Stimulated activated naive CD8-positive, alpha-beta T cell treated with anti-CD3 and anti-CD28 coated beads, Interleukin-15, amount 100 ng/mL, for 72 hours (primary cell): ENCODE measurements around the gene BAIAP2L2.
"Not testable (repeated sequence)": the region's sequence is repeated elsewhere in the genome, so short reads cannot be mapped to it uniquely, and the experiment has no call there.

Experiments
- ATAC-seq: fragments of 150-1000 bp; cut with Tn5 transposase; 2 replicates; pipeline ENCODE4 v1.10.0; 2021; ENCODE audit warnings: mild to moderate bottlenecking, moderate library complexity
- DNase-seq, 2 donors: peaks; one replicate each; pipeline ENCODE4 v3.0.0; 2021 to 2022
- H3K27ac Mint-ChIP-seq, 2 donors: one replicate each; pipeline ENCODE4 v1.8.0; 2022; ENCODE audit warnings: mild to moderate bottlenecking in 2 of 2, mixed read lengths in 2 of 2, moderate library complexity in 2 of 2
- H3K27me3 Mint-ChIP-seq: one replicate; pipeline ENCODE4 v1.8.0; 2022; ENCODE audit warnings: mixed read lengths
- H3K4me1 Mint-ChIP-seq: one replicate; pipeline ENCODE4 v1.8.0; 2022; ENCODE audit warnings: mild to moderate bottlenecking, mixed read lengths
- H3K4me3 Mint-ChIP-seq, 2 donors: one replicate each; pipeline ENCODE4 v1.8.0; 2022; ENCODE audit warnings: mild to moderate bottlenecking in 2 of 2, mixed read lengths in 2 of 2, moderate library complexity in 1 of 2
- H3K9me3 Mint-ChIP-seq, 2 donors: one replicate each; pipeline ENCODE4 v1.8.0; 2022; ENCODE audit warnings: mixed read lengths in 2 of 2

BAIAP2L2 gene

GRCh38 chr22:38110008-38110862 lies at the start of gene BAIAP2L2:
TSS of gene BAIAP2L2 (minus strand) at chr22:38110684. CDS start at chr22:38110525, 159 bp downstream.
- DNase-seq (no peak), ATAC-seq (no peak)
- Mint-ChIP-seq H3K4me1 (peaks cover 10% of the 10 kb centered on the region), H3K9me3 (no peaks in the 10 kb centered on the region), H3K27ac (peak within 1 kb of the TSS; percentile 69 to 99), H3K27me3 (no peaks in the 10 kb centered on the region), H3K4me3 (peak within 1 kb of the TSS in 1 of 2 donors; percentile 74)

GRCh38 chr22:38155703-38156102 lies 45.2 kb upstream of the BAIAP2L2 start:
- Mint-ChIP-seq H3K27ac (no peak overlapping the region), H3K4me1 (no peaks in the 10 kb centered on the region), H3K9me3 (no peaks in the 10 kb centered on the region), H3K4me3 (no peak overlapping the region), H3K27me3 (no peaks in the 10 kb centered on the region)
- no peak for ATAC-seq
- DNase-seq: no peak

- H3K4me1 Mint-ChIP-seq, ATAC-seq, H3K9me3 Mint-ChIP-seq, H3K4me3 Mint-ChIP-seq, DNase-seq, H3K27me3 Mint-ChIP-seq: not testable (repeated sequence)
- H3K27ac Mint-ChIP-seq: peak overlapping the region in 1 of 2 donors; percentile 21
These were observed 44.1 kb upstream of the BAIAP2L2 start for GRCh38 chr22:38154563-38154915.

GRCh38 chr22:38153821-38154562 lies 43.5 kb upstream of the BAIAP2L2 start:
- H3K9me3 Mint-ChIP-seq: no peaks in the 10 kb centered on the region
- no peak overlapping the region for H3K4me3 Mint-ChIP-seq
- ATAC-seq: no peak
- no peak for DNase-seq
- no peaks in the 10 kb centered on the region for H3K4me1 Mint-ChIP-seq
- H3K27me3 Mint-ChIP-seq: no peaks in the 10 kb centered on the region
- no peak overlapping the region for H3K27ac Mint-ChIP-seq

GRCh38 chr22:38151126-38151500 lies 40.6 kb upstream of the BAIAP2L2 start:
- Mint-ChIP-seq H3K9me3 (no peaks in the 10 kb centered on the region), H3K4me1 (peaks cover 13% of the 10 kb centered on the region), H3K27me3 (no peaks in the 10 kb centered on the region), H3K4me3 (no peak overlapping the region), H3K27ac (no peak overlapping the region)
- ATAC-seq: no peak
- no peak for DNase-seq

GRCh38 chr22:38148245-38148644 lies 37.8 kb upstream of the BAIAP2L2 start:
- ATAC-seq: no peak
- H3K27me3 Mint-ChIP-seq: no peaks in the 10 kb centered on the region
- H3K4me1 Mint-ChIP-seq: peaks cover 22% of the 10 kb centered on the region
- no peak overlapping the region for H3K4me3 Mint-ChIP-seq
- H3K9me3 Mint-ChIP-seq: no peaks in the 10 kb centered on the region
- peak overlapping the region in 1 of 2 donors; percentile 63 for H3K27ac Mint-ChIP-seq
- no peak for DNase-seq

GRCh38 chr22:38146166-38146565 lies 35.7 kb upstream of the BAIAP2L2 start:
- Mint-ChIP-seq H3K4me1 (peaks cover 24% of the 10 kb centered on the region), H3K27ac (peak overlapping the region in 1 of 2 donors; percentile 22)
- DNase-seq, H3K4me3 Mint-ChIP-seq, ATAC-seq, H3K9me3 Mint-ChIP-seq, H3K27me3 Mint-ChIP-seq: not testable (repeated sequence)

- no peak overlapping the region for H3K27ac Mint-ChIP-seq
- ATAC-seq: no peak
These were observed 33.5 kb upstream of the BAIAP2L2 start for GRCh38 chr22:38144025-38144405.

GRCh38 chr22:38142606-38143005 lies 32.1 kb upstream of the BAIAP2L2 start:
- no peaks in the 10 kb centered on the region for H3K9me3 Mint-ChIP-seq
- DNase-seq: no peak
- no peak overlapping the region for H3K27ac Mint-ChIP-seq
- no peak for ATAC-seq
- H3K4me3 Mint-ChIP-seq: no peak overlapping the region
- H3K4me1 Mint-ChIP-seq: peaks cover 14% of the 10 kb centered on the region
- H3K27me3 Mint-ChIP-seq: no peaks in the 10 kb centered on the region

More at GRCh38 chr22:38144025-38144405, 33.5 kb upstream of the BAIAP2L2 start:
- no peak for DNase-seq
- no peaks in the 10 kb centered on the region for H3K9me3 Mint-ChIP-seq
- no peaks in the 10 kb centered on the region for H3K27me3 Mint-ChIP-seq
- H3K4me3 Mint-ChIP-seq: no peak overlapping the region
- peaks cover 24% of the 10 kb centered on the region for H3K4me1 Mint-ChIP-seq

GRCh38 chr22:38141217-38141973 lies 30.9 kb upstream of the BAIAP2L2 start:
- no peaks in the 10 kb centered on the region for H3K27me3 Mint-ChIP-seq
- peaks cover 11% of the 10 kb centered on the region for H3K4me1 Mint-ChIP-seq
- no peak overlapping the region for H3K4me3 Mint-ChIP-seq
- DNase-seq (no peak), ATAC-seq (no peak)
- H3K9me3 Mint-ChIP-seq: no peaks in the 10 kb centered on the region
- H3K27ac Mint-ChIP-seq: no peak overlapping the region

- no peak for DNase-seq
- H3K27ac Mint-ChIP-seq: no peak overlapping the region
- no peaks in the 10 kb centered on the region for H3K9me3 Mint-ChIP-seq
- H3K27me3 Mint-ChIP-seq: no peaks in the 10 kb centered on the region
- no peak overlapping the region for H3K4me3 Mint-ChIP-seq
- H3K4me1 Mint-ChIP-seq: peaks cover 11% of the 10 kb centered on the region
- no peak for ATAC-seq
These were observed 29.4 kb upstream of the BAIAP2L2 start for GRCh38 chr22:38139901-38140300.

- Mint-ChIP-seq H3K4me3 (no peak overlapping the region), H3K27me3 (no peaks in the 10 kb centered on the region), H3K9me3 (no peaks in the 10 kb centered on the region), H3K4me1 (peaks cover 10% of the 10 kb centered on the region), H3K27ac (peak overlapping the region in 1 of 2 donors; percentile 66)
- no peak for DNase-seq
- ATAC-seq: no peak
These were observed 28.5 kb upstream of the BAIAP2L2 start for GRCh38 chr22:38138961-38139360.

- peaks cover 1% of the 10 kb centered on the region for H3K4me1 Mint-ChIP-seq
- H3K27ac Mint-ChIP-seq: no peak overlapping the region
- DNase-seq (no peak), ATAC-seq (no peak)
- no peaks in the 10 kb centered on the region for H3K27me3 Mint-ChIP-seq
- no peak overlapping the region for H3K4me3 Mint-ChIP-seq
- no peaks in the 10 kb centered on the region for H3K9me3 Mint-ChIP-seq
These were observed 27.6 kb upstream of the BAIAP2L2 start for GRCh38 chr22:38137876-38138687.

- no peaks in the 10 kb centered on the region for H3K27me3 Mint-ChIP-seq
- no peak for DNase-seq
These were observed 26.1 kb upstream of the BAIAP2L2 start for GRCh38 chr22:38136607-38137006.

GRCh38 chr22:38135133-38135706 lies 24.7 kb upstream of the BAIAP2L2 start:
- H3K27ac Mint-ChIP-seq: peak overlapping the region in 1 of 2 donors; percentile 63
- H3K4me1 Mint-ChIP-seq: no peaks in the 10 kb centered on the region
- H3K4me3 Mint-ChIP-seq: no peak overlapping the region
- H3K9me3 Mint-ChIP-seq: no peaks in the 10 kb centered on the region
- DNase-seq: no peak
- ATAC-seq: peak; percentile 56
- no peaks in the 10 kb centered on the region for H3K27me3 Mint-ChIP-seq

More at GRCh38 chr22:38136607-38137006, 26.1 kb upstream of the BAIAP2L2 start:
- Mint-ChIP-seq H3K9me3 (no peaks in the 10 kb centered on the region), H3K27ac (peak overlapping the region in 1 of 2 donors; percentile 7), H3K4me1 (no peaks in the 10 kb centered on the region), H3K4me3 (no peak overlapping the region)
- no peak for ATAC-seq
